HG03469 (cell line): ENCODE measurements around the gene RBMS1.
"Not testable (repeated sequence)": the region's sequence is repeated elsewhere in the genome, so short reads cannot be mapped to it uniquely, and the experiment has no call there.

ENCODE experiments used
- ATAC-seq: cut with Tn5 transposase; IDR thresholded peaks from one replicate; pipeline ENCODE4 v1.9.1; 2021; ENCODE audit warnings: mild to moderate bottlenecking, moderate library complexity, moderate number of reproducible peaks; ENCODE audit not compliant: unreplicated experiment

RBMS1 gene

GRCh38 chr2:160437273-160437672, 56.3 kb downstream of the RBMS1 start:
- no peak for ATAC-seq

GRCh38 chr2:160434254-160434948, 59.2 kb downstream of the RBMS1 start:
- no peak for ATAC-seq

GRCh38 chr2:160433466-160434140, 60.0 kb downstream of the RBMS1 start:
- no peak for ATAC-seq

DNA sequence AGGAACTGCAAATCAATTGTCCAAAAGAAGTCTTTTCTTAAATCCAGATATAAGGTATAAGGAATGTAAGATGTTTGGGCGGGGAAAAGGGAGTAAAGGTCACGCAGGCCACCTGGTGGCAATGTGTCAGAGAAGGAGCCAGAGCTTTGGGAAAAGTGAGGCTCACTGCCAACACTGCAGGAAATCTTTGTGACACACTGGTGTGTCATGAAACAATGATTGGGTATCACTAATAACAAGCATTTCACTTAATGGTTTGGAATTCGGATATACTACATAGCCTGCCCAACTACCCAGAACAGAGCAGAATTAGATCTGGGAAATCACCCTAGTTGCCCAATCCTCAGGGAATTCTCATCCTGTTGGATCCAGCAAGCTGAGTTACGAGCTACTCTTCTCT, 61.0 kb downstream of the RBMS1 start:
- ATAC-seq, result no peak

GRCh38 chr2:160431441-160431840, 62.2 kb downstream of the RBMS1 start:
- peak; percentile 66 for ATAC-seq

- no peak for ATAC-seq
Measured at GRCh38 chr2:160430001-160430344, 63.6 kb downstream of the RBMS1 start.

DNA sequence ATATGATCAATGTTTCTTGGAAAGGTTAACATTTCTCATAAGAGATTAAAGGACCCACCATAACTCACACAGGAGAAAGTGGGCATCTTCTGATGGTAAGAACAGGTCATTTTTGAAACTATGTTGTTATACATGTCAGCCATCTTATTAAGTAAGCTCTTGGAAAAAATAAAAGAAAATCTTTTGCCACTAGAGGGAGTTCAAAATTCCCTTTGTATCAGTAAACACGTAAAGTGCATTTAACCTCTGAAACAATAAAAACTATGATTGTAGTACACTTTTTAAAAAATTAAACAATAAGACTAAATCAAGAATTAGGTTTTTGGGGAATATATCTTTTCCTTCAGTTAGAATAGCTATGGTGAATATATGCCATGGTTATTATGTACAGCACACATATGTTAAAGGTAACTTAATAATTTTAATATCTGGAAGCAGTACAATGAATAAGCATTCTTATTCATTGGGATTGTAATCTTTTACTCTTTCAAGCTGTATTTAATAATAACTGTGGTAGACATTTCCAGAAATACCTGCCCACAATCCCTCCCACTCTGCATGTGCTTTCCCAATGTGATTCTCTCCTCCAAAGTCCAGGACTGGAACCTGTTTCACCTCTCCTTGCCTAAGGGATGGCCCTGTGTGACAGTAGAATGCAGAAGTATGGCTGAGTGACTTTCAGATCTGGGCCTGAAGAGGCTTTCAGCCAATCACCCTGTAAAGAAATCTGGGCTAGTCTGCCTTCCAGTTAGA, 64.2 kb downstream of the RBMS1 start:
- ATAC-seq, result no peak

- no peak for ATAC-seq
Measured at GRCh38 chr2:160428405-160428763, 65.2 kb downstream of the RBMS1 start.

DNA sequence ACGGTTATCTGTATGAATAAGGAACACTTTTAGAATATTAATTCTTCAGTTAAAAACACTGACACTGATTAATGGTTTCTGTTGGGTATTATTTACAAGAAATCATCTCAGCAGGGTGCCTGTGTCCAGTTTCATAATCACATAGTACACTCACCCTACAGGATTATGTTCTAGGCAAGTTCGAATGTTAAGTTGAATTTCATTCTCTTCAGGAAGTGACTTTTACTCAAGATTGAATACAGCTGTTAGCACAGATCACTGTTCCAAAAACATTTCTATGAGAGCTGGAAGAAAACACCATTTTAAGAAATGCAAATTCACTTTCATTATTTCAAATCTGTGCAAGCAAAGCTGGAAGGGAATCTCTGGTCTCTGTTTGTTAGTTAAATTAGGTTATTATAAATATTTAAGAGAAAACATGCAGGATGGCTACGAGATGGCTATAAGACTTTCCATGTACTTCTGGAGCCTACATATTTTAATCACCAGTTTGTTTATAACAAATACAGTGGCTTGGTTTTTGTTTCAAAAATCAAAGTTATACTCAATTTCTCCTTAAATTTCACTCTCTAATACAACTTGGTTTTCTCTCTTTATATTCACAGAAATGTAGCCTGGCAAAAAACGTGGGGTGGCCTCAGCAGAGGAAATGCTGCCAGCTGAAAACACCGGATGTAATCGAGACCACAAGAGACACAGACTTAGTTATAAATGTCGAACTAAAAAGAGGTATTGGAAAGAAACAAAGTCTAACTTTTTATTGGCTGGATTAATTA, 65.8 kb downstream of the RBMS1 start:
- peak; percentile 49 for ATAC-seq

GRCh38 chr2:160426604-160427003, 67.0 kb downstream of the RBMS1 start:
- ATAC-seq, result no peak

DNA sequence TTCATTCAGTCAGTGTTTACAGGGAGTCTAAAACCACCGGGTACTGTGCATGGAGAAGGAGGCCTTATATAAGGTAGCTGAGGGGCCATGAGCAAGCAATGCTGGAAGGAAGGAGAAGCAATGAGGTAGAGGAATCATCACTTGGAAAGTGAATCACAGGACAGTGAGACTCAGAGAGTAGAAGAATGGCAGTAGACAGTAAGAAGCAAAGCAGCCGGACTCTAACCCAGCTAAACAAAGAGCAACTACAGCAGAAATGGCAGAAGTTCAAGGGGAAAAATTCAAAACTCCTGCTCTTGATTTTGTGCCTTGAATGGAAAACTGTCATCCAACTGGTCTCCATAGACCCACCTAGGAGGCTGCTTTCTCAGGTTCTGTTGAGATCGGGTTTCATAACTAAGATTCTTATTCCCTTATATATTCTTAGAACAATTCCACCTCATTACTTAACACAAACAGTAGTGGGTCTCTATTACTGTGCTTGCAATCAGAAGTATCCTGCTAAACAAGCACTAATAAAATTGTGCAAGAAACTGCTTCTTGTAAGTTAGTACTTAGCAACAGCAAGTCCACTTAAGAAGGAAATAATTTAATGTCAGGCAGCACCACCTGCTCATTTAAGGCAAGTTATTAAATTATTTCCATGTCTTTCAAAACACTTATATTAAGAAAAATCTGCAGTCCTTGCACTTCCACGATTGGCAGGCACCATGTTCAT, 68.0 kb downstream of the RBMS1 start:
- ATAC-seq, result no peak

- ATAC-seq, result no peak
Measured at GRCh38 chr2:160423126-160423525, 70.5 kb downstream of the RBMS1 start.

DNA sequence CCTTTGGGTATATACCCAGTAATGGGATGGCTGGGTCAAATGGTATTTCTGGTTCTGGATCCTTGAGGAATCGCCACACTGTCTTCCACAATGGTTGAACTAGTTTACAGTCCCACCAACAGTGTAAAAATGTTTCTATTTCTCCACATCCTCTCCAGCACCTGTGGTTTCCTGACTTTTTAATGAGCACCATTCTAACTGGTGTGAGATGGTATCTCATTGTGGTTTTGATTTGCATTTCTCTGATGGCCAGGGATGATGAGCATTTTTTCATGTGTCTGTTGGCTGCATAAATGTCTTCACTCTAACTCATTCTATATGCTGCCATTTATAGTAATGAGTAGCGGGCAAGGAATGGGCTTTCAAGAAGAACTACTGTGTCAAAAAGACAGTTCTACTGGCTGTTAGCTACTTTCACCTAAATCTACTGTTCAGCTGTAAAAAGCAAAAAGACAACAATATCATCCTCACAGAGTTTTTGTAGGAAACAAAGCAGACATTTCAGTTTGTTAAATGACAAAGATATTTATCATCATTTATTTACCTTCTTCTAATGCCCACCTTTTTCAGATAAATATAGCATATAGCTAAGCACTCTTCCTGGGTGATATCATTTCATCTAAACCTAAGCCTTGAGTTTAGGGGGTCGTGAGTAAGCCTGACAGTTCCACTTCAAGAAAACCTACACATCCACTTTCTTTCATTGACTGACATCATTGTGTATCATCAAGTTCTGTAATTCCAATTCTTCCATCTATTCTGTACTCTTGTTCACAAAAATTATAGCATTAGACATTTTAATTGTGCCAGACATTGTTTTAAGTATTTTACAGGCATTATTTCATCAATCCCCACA, 71.7 kb downstream of the RBMS1 start:
- ATAC-seq, result not testable (repeated sequence)

DNA sequence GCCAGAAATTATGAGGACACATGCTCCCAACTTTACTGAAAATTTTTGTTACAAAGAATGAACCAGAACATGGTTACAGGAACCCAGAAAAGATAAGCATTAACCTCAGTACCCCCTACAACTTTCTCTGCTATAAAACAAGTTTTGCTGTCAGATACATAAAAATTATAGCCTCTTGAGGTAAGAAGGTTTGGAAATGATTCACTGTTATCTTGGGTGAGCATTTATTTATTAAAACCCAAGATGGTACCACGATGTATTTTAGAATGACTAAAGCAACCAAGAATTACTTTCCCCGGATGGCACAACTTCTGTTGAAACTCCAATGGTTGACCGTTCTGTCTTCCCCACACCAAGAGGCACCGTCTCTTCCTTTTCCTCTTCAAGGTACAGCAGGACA, 72.9 kb downstream of the RBMS1 start:
- no peak for ATAC-seq

- no peak for ATAC-seq
Measured at GRCh38 chr2:160419776-160420505, 73.7 kb downstream of the RBMS1 start.

GRCh38 chr2:160418853-160419252, 74.8 kb downstream of the RBMS1 start:
- no peak for ATAC-seq

DNA sequence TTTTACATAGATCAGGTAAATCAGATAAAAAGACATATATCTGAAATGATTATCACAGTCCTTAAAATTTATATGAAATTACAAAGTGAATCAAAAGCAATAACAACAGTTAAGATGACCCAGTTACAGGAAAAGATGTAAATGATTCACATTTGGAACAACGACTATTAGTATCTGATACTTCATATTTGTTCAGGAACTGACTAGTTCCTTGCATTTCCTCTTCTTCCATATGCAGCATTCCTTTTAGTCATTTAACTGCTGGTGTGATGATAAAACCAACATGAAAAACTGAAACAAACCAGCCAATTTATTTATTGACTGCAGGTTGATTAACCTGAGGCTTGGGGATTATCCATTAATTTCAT, 75.2 kb downstream of the RBMS1 start:
- no peak for ATAC-seq

DNA sequence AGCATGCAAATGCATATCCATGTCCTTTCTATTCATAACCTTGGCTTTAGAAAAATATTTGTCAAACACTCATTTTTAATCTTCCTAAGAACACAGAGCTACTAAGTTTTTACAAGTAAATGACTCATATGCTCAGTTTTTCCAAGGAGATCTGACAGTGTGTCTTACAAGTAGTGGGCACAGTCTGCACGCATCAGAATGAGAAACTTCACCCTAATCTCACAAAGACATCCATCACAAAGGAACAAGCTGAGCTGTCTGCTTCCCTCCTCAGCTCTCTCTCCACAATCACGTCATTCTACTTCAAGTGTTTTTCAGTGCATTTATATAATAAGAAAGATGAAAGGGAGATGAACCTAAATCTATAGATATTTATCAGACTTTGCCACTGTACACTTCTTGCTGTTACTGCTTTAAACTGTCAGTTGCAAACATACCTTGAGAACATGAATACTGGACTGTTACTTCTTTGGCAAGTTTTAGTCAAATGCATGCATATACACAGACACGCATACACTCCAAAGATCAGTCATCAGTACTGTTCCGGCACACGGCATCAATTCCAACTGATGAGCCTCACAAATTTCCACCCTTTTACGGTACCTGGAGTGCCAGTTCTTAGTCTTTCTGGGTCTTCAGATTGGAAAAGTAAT, 75.7 kb downstream of the RBMS1 start:
- no peak for ATAC-seq

- ATAC-seq, result no peak
Measured at GRCh38 chr2:160415991-160416390, 77.6 kb downstream of the RBMS1 start.
